ENCODE results near the gene SAPCD1. TPM values are rescaled to one million over a fixed set of nuclear protein-coding genes. Genes with fewer than 3 reads are reported as not detected.

SAPCD1 gene
- total and polyA plus RNA-seq, 2 donors (not counting 3 experiments of a cell fraction or from before 2014, with no cell fraction given), result 1.6 to 11.7 TPM

DNA sequence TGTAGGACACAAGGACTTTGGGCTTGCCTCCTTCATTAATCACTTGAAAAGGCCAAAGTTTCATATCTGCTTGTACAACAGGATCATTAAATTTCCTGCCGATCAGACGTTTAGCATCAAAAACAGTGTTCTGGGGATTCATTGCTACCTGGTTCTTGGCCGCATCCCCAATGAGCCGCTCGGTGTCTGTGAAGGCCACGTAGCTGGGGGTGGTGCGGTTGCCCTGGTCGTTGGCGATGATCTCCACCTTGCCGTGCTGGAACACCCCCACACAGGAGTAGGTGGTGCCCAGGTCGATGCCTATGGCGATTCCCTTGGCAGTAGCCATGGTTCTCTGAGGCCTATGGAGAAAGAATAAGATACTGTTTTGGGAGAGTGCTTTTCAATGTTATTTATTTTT lies 49.2 kb downstream of the SAPCD1 start:
- no peaks in the 10 kb centered on the region for H3K27me3 ChIP-seq (ENCODE audit: control insufficient read depth in 2 of 2, insufficient read depth in 2 of 2, low read length in 2 of 2)
- no peaks in the 10 kb centered on the region for H3K36me3 ChIP-seq (ENCODE audit: control insufficient read depth in 2 of 2, extremely low read depth in 1 of 2, insufficient read depth in 2 of 2, low read length in 2 of 2)
- no TSS peak for BruUV-seq (replicated peaks)
- FAIRE-seq (no peak), DNase-seq (ENCODE audit: low read depth, low spot score) (no peak)
- ChIA-PET CTCF (interaction anchor here (1.4 kb wide), 1 partner anchor 19 kb away, joined by 4 read pairs; no protein-coding TSS in a partner anchor), POLR2A (no interaction called here)
- no peaks in the 10 kb centered on the region for H3K9me1 ChIP-seq (replicated peaks; ENCODE audit: control insufficient read depth, extremely low read depth, insufficient read depth, low read length)
- H3K9me3 ChIP-seq (replicated peaks; ENCODE audit: control insufficient read depth, insufficient read depth, low read length), result no peaks in the 10 kb centered on the region
- no peak overlapping the region for H3K9ac ChIP-seq (replicated peaks; ENCODE audit: extremely low read depth, insufficient read depth, low read length)
- H3K4me3 ChIP-seq (replicated peaks in 1 of 3; ENCODE audit: insufficient read depth in 1 of 3, low read depth in 1 of 3, low read length in 3 of 3), result no peak overlapping the region
- H3K4me1 ChIP-seq (ENCODE audit: control insufficient read depth, extremely low read depth, insufficient read depth, low read length), result peaks cover 13% of the 10 kb centered on the region
- H4K20me1 ChIP-seq (replicated peaks; ENCODE audit: control insufficient read depth, extremely low read depth, insufficient read depth, low read length), result no peaks in the 10 kb centered on the region
- no peak overlapping the region for H3K27ac ChIP-seq (ENCODE audit: insufficient read depth, low read depth, low read length)
- dilution Hi-C loops (cut with MboI; ENCODE audit: extremely low pct_ligation_motif_present, low sequenced_read_pairs), result no loop called here
- no peak overlapping the region for H3K4me2 ChIP-seq (ENCODE audit: insufficient read depth, low read length)
- TF ChIP-seq, protein P1, sequence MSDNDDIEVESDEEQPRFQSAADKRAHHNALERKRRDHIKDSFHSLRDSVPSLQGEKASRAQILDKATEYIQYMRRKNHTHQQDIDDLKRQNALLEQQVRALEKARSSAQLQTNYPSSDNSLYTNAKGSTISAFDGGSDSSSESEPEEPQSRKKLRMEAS (IDR thresholded peaks at IDR 0.05; ENCODE audit: insufficient read depth, insufficient read length), result no peak
- H2AFZ ChIP-seq (ENCODE audit: low read depth, low read length), result no peak overlapping the region
- intact Hi-C loops (cut with micrococcal nuclease), result no loop called here
- peaks cover 3% of the 10 kb centered on the region for H3K79me2 ChIP-seq (ENCODE audit: control insufficient read depth, insufficient read depth, low read length)

DNA sequence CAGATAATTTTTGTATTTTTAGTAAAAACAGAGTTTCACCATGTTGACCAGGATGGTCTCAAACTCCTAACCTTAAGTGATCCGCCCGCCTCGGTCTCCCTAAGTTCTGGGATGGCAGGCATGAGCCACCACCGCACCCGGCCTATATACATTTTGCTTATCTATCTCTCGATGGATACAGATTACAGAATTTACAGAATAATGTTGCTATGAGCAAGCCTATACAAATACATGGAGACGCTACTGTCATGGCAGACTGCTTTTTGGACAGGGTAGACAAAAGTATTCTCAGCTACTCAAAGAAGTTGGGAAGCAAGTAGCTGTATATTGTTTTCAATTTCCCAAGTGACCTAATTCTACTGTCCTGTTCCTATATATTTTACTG lies 51.0 kb downstream of the SAPCD1 start:
- Histone ChIP-seq H3K4me3 (replicated peaks in 1 of 3; ENCODE audit: insufficient read depth in 1 of 3, low read depth in 1 of 3, low read length in 3 of 3) (no peak overlapping the region), H3K36me3 (ENCODE audit: control insufficient read depth in 2 of 2, extremely low read depth in 1 of 2, insufficient read depth in 2 of 2, low read length in 2 of 2) (no peaks in the 10 kb centered on the region), H3K9me1 (replicated peaks; ENCODE audit: control insufficient read depth, extremely low read depth, insufficient read depth, low read length) (no peaks in the 10 kb centered on the region), H3K4me1 (ENCODE audit: control insufficient read depth, extremely low read depth, insufficient read depth, low read length) (peaks cover 20% of the 10 kb centered on the region), H3K27ac (ENCODE audit: insufficient read depth, low read depth, low read length) (no peak overlapping the region), H3K4me2 (ENCODE audit: insufficient read depth, low read length) (peak overlapping the region; percentile 79), H3K27me3 (ENCODE audit: control insufficient read depth in 2 of 2, insufficient read depth in 2 of 2, low read length in 2 of 2) (no peaks in the 10 kb centered on the region), H2AFZ (ENCODE audit: low read depth, low read length) (peak overlapping the region; percentile 82), H3K9me3 (replicated peaks; ENCODE audit: control insufficient read depth, insufficient read depth, low read length) (no peaks in the 10 kb centered on the region), H4K20me1 (replicated peaks; ENCODE audit: control insufficient read depth, extremely low read depth, insufficient read depth, low read length) (no peaks in the 10 kb centered on the region), H3K9ac (replicated peaks; ENCODE audit: extremely low read depth, insufficient read depth, low read length) (peak overlapping the region; percentile 54), H3K79me2 (ENCODE audit: control insufficient read depth, insufficient read depth, low read length) (peaks cover 13% of the 10 kb centered on the region)
- BruUV-seq (replicated peaks), result no TSS peak
- CTCF ChIA-PET, result interaction anchor here (1.0 to 3.3 kb wide), 6 partner anchors 14 to 84 kb away, joined by 3 to 18 read pairs (median 8); partner anchors contain the start of genes HSPA1B and VARS1
- intact Hi-C loops (cut with micrococcal nuclease) (no loop called here), dilution Hi-C loops (cut with MboI; ENCODE audit: extremely low pct_ligation_motif_present, low sequenced_read_pairs) (no loop called here)
- POLR2A ChIA-PET, result interaction anchor here (1.4 to 2.3 kb wide), 3 partner anchors 13 to 76 kb away, joined by 6 to 43 read pairs (median 11); partner anchors contain the start of gene HSPA1B
- FAIRE-seq (peak; percentile 62), DNase-seq (ENCODE audit: low read depth, low spot score) (no peak)
- TF ChIP-seq GATA2 (IDR thresholded peaks at IDR 0.05; ENCODE audit: insufficient read depth, insufficient read length, low read depth, low read length) (no peak), FOS (IDR thresholded peaks at IDR 0.05; ENCODE audit: borderline replicate concordance, insufficient read depth, low read length) (no peak), MYC (IDR thresholded peaks at IDR 0.05; ENCODE audit: low read depth, low read length) (no peak), CTCF (IDR thresholded peaks at IDR 0.05; ENCODE audit: extremely low read depth in 1 of 2, insufficient read depth in 1 of 2, low read depth in 1 of 2, low read length in 2 of 2) (no peak), POLR2A (IDR thresholded peaks at IDR 0.05; ENCODE audit: low read depth, low read length) (no peak), POLR2AphosphoS5 (IDR thresholded peaks at IDR 0.05; ENCODE audit: insufficient read depth, low read depth, low read length) (no peak), JUN (IDR thresholded peaks at IDR 0.05; ENCODE audit: borderline replicate concordance, insufficient read depth, insufficient read length, low read depth) (no peak), EZH2 (IDR thresholded peaks at IDR 0.05; ENCODE audit: borderline replicate concordance, low read depth, low read length, severe bottlenecking) (no peak)
- TF ChIP-seq, protein P1 (IDR thresholded peaks at IDR 0.05; ENCODE audit: insufficient read depth, insufficient read length), result no peak

Measured in endothelial cell of umbilical vein (primary cell).